Small intestine (tissue), 7 donors: ENCODE measurements around the gene CLUH. TPM values are rescaled to one million over a fixed set of nuclear protein-coding genes. Genes with fewer than 3 reads are reported as not detected.
A peak's percentile ranks its signal among the peaks of the same experiment; 100 is the strongest.

Experiments used
- DNase-seq, 2 donors: peaks; one replicate each; pipeline versions ENCODE4 v3.0.0 to v3.0.0-alpha.2; 2013
- FAIRE-seq: peaks from 2 replicates; lab custom pipeline; 2012; peaks lifted over from hg19 to GRCh38; lab: Jason Lieb, UNC
- H3K27ac ChIP-seq, 3 donors: one replicate each; pipeline ENCODE4 v1.5.1; 2013; ENCODE audit warnings: low read length in 2 of 3, mild to moderate bottlenecking in 2 of 3, control low read depth in 1 of 3, inconsistent platforms in 1 of 3, low read depth in 1 of 3, moderate library complexity in 1 of 3
- H3K27me3 ChIP-seq, 3 donors: one replicate each; pipeline ENCODE4 v1.6.1; 2013; ENCODE audit warnings: low read length in 3 of 3, inconsistent platforms in 1 of 3; ENCODE audit not compliant: control insufficient read depth in 3 of 3, insufficient read depth in 3 of 3
- H3K36me3 ChIP-seq, 3 donors: one replicate each; pipeline ENCODE4 v1.6.1; 2013; ENCODE audit warnings: low read length in 3 of 3, inconsistent platforms in 1 of 3, low read depth in 1 of 3, mild to moderate bottlenecking in 1 of 3, moderate library complexity in 1 of 3; ENCODE audit not compliant: control insufficient read depth in 3 of 3, insufficient read depth in 2 of 3
- H3K4me1 ChIP-seq, 3 donors: one replicate each; pipeline ENCODE4 v1.6.1; 2013; ENCODE audit warnings: low read length in 2 of 3, inconsistent platforms in 1 of 3, low read depth in 1 of 3, mild to moderate bottlenecking in 1 of 3, moderate library complexity in 1 of 3; ENCODE audit not compliant: control insufficient read depth in 3 of 3, insufficient read depth in 2 of 3
- H3K4me3 ChIP-seq, 3 donors: one replicate each; pipeline ENCODE4 v1.5.1; 2013; ENCODE audit warnings: low read length in 3 of 3, control low read depth in 1 of 3, inconsistent platforms in 1 of 3, low read depth in 1 of 3, mild to moderate bottlenecking in 1 of 3, moderate library complexity in 1 of 3
- H3K9me3 ChIP-seq, 2 donors: one replicate each; pipeline ENCODE4 v1.6.1; 2013; ENCODE audit warnings: low read depth in 1 of 2, low read length in 1 of 2; ENCODE audit not compliant: control insufficient read depth in 2 of 2, insufficient read depth in 1 of 2
- WGBS, 3 donors: extraction: QIAGEN DNeasy Blood & Tissue Kit; methylation state at CpG; one replicate each; pipeline ENCODE4 v1.1.7; 2013; 5-methylcytosine and 5-hydroxymethylcytosine counted together
- polyA plus RNA-seq, 4 donors: library from polyadenylated mRNA; stranded (reverse) in 3 of 4; unstranded in 1 of 4; fragments of 200-250 nt in 3 of 4; fragments of 120-200 nt in 1 of 4; gene quantifications; one replicate each; pipeline versions ENCODE4 v1.2.1 to v1.2.3, GENCODE V29; 2013
- donor health status: healthy with polysubstance abuse.
- donor health status: control.
- donor health status: control.
- donor health status: Bipolar disorder and iron deficiency.
- donor health status: healthy.

CLUH gene
- polyA plus RNA-seq, 4 donors = 46.3 to 93.9 (median 72.9) TPM

DNA sequence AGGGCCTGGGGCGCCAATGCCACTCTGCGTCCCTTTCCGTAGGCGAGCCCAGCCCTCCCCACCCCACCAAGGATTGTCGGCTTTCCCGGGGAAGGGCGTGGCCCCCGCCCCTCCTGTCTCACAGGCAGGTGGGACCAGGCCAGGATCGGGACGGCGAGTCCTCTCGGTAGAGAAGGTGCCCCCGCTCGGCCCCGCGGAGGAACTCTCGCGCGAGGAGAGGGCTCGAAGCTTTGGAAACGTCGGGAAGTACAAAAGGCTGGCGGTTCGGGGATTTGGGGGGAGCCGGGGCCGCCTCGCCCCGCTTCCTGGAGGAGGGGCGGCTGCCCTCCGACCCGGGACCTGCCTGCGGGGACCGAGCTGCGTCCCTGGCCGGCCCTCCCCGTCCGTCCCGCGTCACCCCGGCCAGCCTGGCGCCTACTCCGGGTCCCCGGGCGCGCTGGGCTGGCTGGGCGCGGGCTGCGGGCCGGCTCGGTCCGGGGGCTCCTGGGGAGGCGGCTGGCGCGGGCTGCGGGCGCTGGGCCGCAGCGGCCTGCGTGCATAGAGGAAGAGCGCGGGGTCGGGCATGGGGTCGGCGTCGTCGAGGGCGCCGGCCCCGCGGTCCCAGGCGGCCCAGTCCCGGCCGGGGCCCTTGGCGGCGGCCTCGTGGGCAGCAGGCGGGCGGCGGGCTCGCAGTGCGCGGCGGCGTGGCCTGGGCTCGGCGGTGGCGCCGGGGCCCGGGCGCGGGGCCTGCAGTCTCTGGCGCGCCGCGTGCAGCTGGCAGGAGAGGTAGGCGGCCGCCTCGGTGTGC lies 12.6 kb upstream of the CLUH start:
- Histone ChIP-seq H3K36me3 (peaks cover 0 to 5% (median 0%) of the 10 kb centered on the region in 3 donors), H3K4me3 (peak overlapping the region; percentile 19 to 38 (median 25)), H3K27ac (peak overlapping the region in 1 of 3 donors; percentile 50), H3K4me1 (peaks cover 0 to 15% (median 3%) of the 10 kb centered on the region in 3 donors), H3K27me3 (peaks cover 0 to 10% (median 2%) of the 10 kb centered on the region in 3 donors), H3K9me3 (no peaks in the 10 kb centered on the region)
- WGBS, 3 donors = 2% methylated on average over 23 to 98 of the region's 98 CpGs
- FAIRE-seq (no peak), DNase-seq (peak; percentile 49 to 86)

DNA sequence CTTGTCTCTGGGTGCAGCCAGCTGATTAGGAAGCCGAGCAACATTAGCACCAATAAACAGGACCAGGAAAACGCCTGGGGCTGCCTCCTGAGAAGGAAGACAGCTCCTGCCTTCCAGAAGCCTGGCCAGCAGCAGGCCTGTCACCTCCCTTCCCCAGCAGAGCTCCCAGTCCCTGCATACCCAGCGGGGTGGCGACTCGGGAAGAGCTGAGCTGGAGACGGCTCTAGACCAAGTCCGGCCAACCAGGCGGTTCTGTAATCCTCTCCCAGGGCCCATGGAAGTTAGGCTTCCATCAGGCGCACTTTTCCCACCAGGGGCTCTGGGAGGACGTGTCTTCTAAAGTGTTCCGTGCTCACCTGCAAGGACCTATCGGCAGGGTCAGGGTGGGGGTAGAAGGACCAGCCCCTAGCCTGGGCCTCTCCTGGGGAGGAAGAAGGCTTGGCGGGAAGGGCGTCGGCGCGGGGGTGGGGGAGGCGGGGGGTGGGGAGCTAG lies 12.0 kb upstream of the CLUH start:
- Histone ChIP-seq H3K27ac (peak overlapping the region in 2 of 3 donors; percentile 60 to 65), H3K36me3 (peaks cover 0 to 5% (median 0%) of the 10 kb centered on the region in 3 donors), H3K4me1 (peaks cover 0 to 15% (median 3%) of the 10 kb centered on the region in 3 donors), H3K27me3 (peaks cover 0 to 10% (median 2%) of the 10 kb centered on the region in 3 donors), H3K4me3 (peak overlapping the region in 2 of 3 donors; percentile 19 to 38), H3K9me3 (no peaks in the 10 kb centered on the region)
- FAIRE-seq (no peak), DNase-seq (peak; percentile 49 to 63)
- WGBS, 3 donors = 12 to 29% (median 24%) methylated on average over 11 to 17 of the region's 18 CpGs

- H3K9me3 ChIP-seq = no peaks in the 10 kb centered on the region
- peaks cover 0 to 15% (median 3%) of the 10 kb centered on the region in 3 donors for H3K4me1 ChIP-seq
- H3K27ac ChIP-seq = no peak overlapping the region
- WGBS, 3 donors = 69 to 76% (median 76%) methylated on average over 8 to 10 of the region's 10 CpGs
- FAIRE-seq (no peak), DNase-seq (no peak)
- peaks cover 0 to 2% (median 0%) of the 10 kb centered on the region in 3 donors for H3K36me3 ChIP-seq
- H3K4me3 ChIP-seq = no peak overlapping the region
- peaks cover 0 to 10% (median 2%) of the 10 kb centered on the region in 3 donors for H3K27me3 ChIP-seq
Observed at GRCh38 chr17:2722611-2723010, 11.0 kb upstream of the CLUH start.

- Histone ChIP-seq H3K27ac (no peak overlapping the region), H3K9me3 (no peaks in the 10 kb centered on the region), H3K4me3 (no peak overlapping the region), H3K36me3 (no peaks in the 10 kb centered on the region), H3K4me1 (peaks cover 0 to 15% (median 3%) of the 10 kb centered on the region in 3 donors), H3K27me3 (peaks cover 0 to 5% (median 2%) of the 10 kb centered on the region in 3 donors)
- WGBS, 3 donors = 46 to 65% (median 49%) methylated on average over 4 of the region's 4 CpGs
- no peak for DNase-seq
- FAIRE-seq = no peak
Observed at GRCh38 chr17:2721603-2722002, 10.0 kb upstream of the CLUH start.

DNA sequence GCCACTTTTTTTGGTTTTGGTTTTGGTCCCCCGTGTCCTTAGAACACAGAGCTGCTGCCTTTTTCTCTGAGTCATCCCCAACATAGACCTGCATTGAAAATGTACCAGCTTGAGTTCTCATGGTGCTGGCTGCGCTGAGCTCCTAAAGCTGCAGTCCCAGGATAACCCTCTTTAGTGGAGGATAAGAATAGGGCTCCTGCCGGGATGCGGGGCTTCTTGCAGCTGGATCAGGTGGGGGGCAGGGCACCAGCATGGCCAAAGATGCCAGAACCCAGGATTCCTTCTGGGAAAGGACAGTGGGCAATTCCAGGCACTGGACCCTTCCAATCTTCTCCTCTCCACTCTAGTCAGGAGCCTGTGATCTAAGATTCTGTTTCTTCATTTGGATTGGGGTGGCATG lies 8.3 kb upstream of the CLUH start:
- H3K9me3 ChIP-seq = no peaks in the 10 kb centered on the region
- no peak for DNase-seq
- H3K36me3 ChIP-seq = no peaks in the 10 kb centered on the region
- WGBS, 3 donors = 69 to 84% (median 71%) methylated on average over 4 of the region's 4 CpGs
- H3K4me1 ChIP-seq = peaks cover 0 to 15% (median 2%) of the 10 kb centered on the region in 3 donors
- FAIRE-seq = no peak
- H3K27me3 ChIP-seq = peaks cover 0 to 5% (median 2%) of the 10 kb centered on the region in 3 donors
- no peak overlapping the region for H3K4me3 ChIP-seq
- no peak overlapping the region for H3K27ac ChIP-seq

- Histone ChIP-seq H3K4me3 (no peak overlapping the region), H3K36me3 (no peaks in the 10 kb centered on the region), H3K27ac (no peak overlapping the region), H3K9me3 (no peaks in the 10 kb centered on the region), H3K27me3 (peaks cover 0 to 5% (median 2%) of the 10 kb centered on the region in 3 donors), H3K4me1 (peaks cover 0 to 12% (median 0%) of the 10 kb centered on the region in 3 donors)
- DNase-seq (no peak), FAIRE-seq (no peak)
- WGBS, 3 donors = 61 to 75% (median 64%) methylated on average over 13 of the region's 13 CpGs
Observed at GRCh38 chr17:2718150-2718938, 6.8 kb upstream of the CLUH start.

DNA sequence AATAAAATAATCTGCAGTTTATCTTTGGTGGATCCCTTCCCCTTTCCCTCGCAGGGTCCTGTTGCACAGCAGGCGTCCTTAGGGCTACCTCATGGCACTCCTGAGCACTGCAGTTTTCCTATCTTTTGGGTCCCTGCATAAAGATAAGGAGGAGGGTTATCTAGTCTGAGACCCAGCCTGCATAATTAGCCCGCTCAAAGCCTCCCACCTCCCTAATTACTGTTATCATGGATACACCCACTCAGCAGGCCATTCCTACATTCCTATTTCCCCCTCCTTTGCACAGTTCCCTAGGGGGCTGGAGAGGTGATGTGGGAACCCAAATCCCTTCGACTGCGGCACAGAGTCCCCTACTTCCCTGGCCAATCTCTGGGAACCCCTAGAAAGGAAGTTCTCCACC lies 5.1 kb upstream of the CLUH start:
- Histone ChIP-seq H3K36me3 (peaks cover 0 to 5% (median 0%) of the 10 kb centered on the region in 3 donors), H3K9me3 (no peaks in the 10 kb centered on the region), H3K27ac (no peak overlapping the region), H3K4me3 (no peak overlapping the region), H3K4me1 (peaks cover 0 to 10% (median 4%) of the 10 kb centered on the region in 3 donors), H3K27me3 (no peaks in the 10 kb centered on the region)
- no peak for FAIRE-seq
- DNase-seq = no peak
- 78 to 84% (median 78%) methylated on average over 5 of the region's 5 CpGs for WGBS, 3 donors

GRCh38 chr17:2713881-2714280 lies 2.3 kb upstream of the CLUH start:
- peaks cover 0 to 22% (median 13%) of the 10 kb centered on the region in 3 donors for H3K4me1 ChIP-seq
- DNase-seq = no peak
- H3K9me3 ChIP-seq = no peaks in the 10 kb centered on the region
- no peak overlapping the region for H3K27ac ChIP-seq
- peaks cover 0 to 17% (median 0%) of the 10 kb centered on the region in 3 donors for H3K36me3 ChIP-seq
- no peak for FAIRE-seq
- H3K27me3 ChIP-seq = no peaks in the 10 kb centered on the region
- WGBS, 3 donors = 93 to 94% (median 94%) methylated on average over 9 of the region's 9 CpGs
- H3K4me3 ChIP-seq = no peak overlapping the region
